HEK293 (cell line): ENCODE data around the gene ADAMTS19.

Experiments
- ZNF202 ChIP-seq: fragments of 450-650 bp; formaldehyde crosslinking; IDR thresholded peaks from 2 replicates; pipeline ENCODE4 v1.5.1; 2016; ENCODE audit warnings: missing biosample characterization, missing genetic modification characterization, borderline replicate concordance
- ZNF292 ChIP-seq: fragments of 450-650 bp; formaldehyde crosslinking; IDR thresholded peaks from 2 replicates; pipeline ENCODE4 v1.5.1; 2016; ENCODE audit warnings: low read depth, missing biosample characterization, missing genetic modification characterization, borderline replicate concordance
- TF ChIP-seq, protein P1 (sequence below): fragments of 450-650 bp; formaldehyde crosslinking; IDR thresholded peaks from 2 replicates; pipeline ENCODE4 v1.5.1; 2016; ENCODE audit warnings: missing biosample characterization, missing genetic modification characterization

DNA sequence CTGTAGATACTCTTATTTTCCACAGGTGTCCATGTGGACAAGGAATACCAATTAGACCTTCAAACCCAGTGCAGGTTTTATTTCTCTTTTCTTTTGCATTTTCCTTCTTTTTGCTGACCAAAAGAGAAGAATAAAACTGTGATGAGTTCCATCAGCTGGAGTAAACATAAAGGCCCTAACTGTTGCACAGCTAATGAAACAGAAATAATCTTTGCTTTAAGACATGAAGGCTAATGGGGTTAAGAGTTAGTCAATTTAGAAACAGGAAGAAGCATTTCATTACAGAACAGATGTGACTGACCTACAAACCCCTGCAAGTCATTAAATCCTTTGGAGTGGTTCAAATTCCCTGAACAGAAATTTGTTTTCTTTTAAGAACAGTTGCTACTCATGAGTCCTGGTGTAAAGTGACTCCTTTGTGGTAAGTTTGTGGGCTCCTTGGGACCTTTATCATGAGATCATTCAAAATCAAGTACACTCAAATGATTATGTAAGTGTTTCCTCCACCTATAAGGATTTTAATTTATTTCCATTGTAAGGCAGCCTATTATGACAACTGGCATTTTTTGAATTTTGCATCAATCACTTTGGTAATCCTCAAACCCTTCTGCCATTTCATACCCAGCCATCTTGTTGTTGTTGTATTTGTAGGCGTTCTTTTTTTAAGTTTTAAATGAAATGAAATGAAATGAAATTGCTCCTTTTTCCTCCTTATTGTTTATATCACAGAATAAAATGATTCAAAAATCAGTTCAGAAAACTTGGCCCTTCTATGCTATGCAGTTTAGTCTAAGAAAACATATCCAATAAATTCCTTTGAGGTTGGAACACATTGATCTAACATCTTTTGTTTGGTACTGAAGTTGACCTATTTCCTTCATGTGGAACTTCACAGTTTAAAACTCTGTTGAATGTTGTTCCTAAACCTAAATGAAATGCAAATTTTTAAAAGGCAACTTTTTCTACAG is 289.1 kb downstream of the ADAMTS19 start:
- TF ChIP-seq ZNF202 (tag by site-specific recombination) (no peak), ZNF292 (tag by site-specific recombination) (no peak)
- TF ChIP-seq, protein P1, sequence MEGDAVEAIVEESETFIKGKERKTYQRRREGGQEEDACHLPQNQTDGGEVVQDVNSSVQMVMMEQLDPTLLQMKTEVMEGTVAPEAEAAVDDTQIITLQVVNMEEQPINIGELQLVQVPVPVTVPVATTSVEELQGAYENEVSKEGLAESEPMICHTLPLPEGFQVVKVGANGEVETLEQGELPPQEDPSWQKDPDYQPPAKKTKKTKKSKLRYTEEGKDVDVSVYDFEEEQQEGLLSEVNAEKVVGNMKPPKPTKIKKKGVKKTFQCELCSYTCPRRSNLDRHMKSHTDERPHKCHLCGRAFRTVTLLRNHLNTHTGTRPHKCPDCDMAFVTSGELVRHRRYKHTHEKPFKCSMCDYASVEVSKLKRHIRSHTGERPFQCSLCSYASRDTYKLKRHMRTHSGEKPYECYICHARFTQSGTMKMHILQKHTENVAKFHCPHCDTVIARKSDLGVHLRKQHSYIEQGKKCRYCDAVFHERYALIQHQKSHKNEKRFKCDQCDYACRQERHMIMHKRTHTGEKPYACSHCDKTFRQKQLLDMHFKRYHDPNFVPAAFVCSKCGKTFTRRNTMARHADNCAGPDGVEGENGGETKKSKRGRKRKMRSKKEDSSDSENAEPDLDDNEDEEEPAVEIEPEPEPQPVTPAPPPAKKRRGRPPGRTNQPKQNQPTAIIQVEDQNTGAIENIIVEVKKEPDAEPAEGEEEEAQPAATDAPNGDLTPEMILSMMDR (tag by site-specific recombination) = no peak
